Neural progenitor cell (in vitro differentiated cells): ENCODE measurements around the gene PROSER2.

ENCODE experiments used
- CTCF ChIP-seq: fragments of 200-600 bp; sonication (generic); IDR thresholded peaks from 2 replicates; pipeline ENCODE4 v1.5.1; 2017; ENCODE audit warnings: antibody characterized with exemption, mild to moderate bottlenecking
- EZH2 ChIP-seq: fragments of 200-600 bp; sonication (generic); IDR thresholded peaks from 2 replicates; pipeline ENCODE4 v1.6.1; 2017; ENCODE audit warnings: antibody characterized with exemption, mild to moderate bottlenecking, moderate library complexity
- EZH2phosphoT487 ChIP-seq: fragments of 200-600 bp; sonication (generic); IDR thresholded peaks from 2 replicates; pipeline ENCODE4 v1.6.1; 2017; ENCODE audit warnings: antibody characterized with exemption

DNA sequence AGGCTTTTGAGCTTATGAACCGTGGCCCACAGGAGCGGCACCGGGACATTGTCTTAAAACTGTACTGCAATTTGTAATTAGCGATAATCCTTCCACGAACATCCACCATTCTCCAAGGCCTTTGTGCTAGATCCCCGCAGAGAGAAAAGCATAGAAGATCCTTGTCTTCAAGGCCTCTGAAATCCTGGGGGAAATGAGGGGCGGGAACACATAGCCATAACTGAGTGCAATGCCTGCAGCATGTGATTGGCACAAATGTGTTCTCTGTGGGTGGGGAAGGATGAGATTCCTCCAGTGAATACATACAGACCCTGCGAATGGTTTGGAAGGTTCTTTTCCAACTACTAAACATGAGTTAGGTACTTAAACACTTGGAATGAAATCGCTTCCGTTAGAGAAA, 25.9 kb upstream of the PROSER2 start:
- TF ChIP-seq CTCF: no peak
- no peak for TF ChIP-seq EZH2
- no peak for TF ChIP-seq EZH2phosphoT487
